Panc1 (cell line): Measurements from ENCODE around the gene RIMKLA.

Experiments used
- POLR2AphosphoS5 ChIP-seq: IDR thresholded peaks from 2 replicates; pipeline ENCODE4 v1.6.1; 2012; ENCODE audit warnings: mild to moderate bottlenecking, low read depth, low read length, moderate library complexity
- TCF7L2 ChIP-seq: IDR thresholded peaks from 2 replicates; pipeline ENCODE4 v1.6.1; 2011; ENCODE audit warnings: mild to moderate bottlenecking, low read depth, low read length, inconsistent platforms
- TF ChIP-seq, protein P1 (sequence below): fragments of 450-650 bp; IDR thresholded peaks from 2 replicates; pipeline ENCODE4 v1.5.1; 2017; ENCODE audit warnings: mild to moderate bottlenecking
- TF ChIP-seq, protein P2 (sequence below), 2 experiments: IDR thresholded peaks; 2 replicates each; pipeline ENCODE4 v1.6.1; 2011 to 2012; ENCODE audit warnings: low read depth in 2 of 2, control low read depth in 1 of 2, low read length in 1 of 2, mild to moderate bottlenecking in 1 of 2, moderate library complexity in 1 of 2; ENCODE audit not compliant: insufficient read depth in 1 of 2

DNA sequence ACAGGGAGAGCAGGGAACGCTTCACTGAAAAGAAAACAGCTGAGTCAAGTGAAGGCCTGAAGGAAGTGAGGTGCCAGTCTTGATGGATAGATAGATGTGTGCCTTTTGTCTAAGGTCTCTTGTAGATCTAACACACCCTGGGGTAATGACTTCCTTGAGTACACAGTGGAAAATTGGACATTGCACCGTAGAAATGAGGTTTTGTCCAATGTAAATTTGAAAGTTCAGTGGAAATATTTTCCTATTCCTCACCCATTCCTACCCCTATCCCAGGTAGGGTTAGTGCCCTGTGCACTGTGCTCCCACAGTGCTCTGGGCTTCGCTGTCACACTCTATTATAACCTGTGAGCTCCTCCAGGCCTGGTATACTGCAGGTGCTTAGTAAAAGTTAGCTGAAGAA, 50.9 kb downstream of the RIMKLA start:
- TF ChIP-seq, protein P1, sequence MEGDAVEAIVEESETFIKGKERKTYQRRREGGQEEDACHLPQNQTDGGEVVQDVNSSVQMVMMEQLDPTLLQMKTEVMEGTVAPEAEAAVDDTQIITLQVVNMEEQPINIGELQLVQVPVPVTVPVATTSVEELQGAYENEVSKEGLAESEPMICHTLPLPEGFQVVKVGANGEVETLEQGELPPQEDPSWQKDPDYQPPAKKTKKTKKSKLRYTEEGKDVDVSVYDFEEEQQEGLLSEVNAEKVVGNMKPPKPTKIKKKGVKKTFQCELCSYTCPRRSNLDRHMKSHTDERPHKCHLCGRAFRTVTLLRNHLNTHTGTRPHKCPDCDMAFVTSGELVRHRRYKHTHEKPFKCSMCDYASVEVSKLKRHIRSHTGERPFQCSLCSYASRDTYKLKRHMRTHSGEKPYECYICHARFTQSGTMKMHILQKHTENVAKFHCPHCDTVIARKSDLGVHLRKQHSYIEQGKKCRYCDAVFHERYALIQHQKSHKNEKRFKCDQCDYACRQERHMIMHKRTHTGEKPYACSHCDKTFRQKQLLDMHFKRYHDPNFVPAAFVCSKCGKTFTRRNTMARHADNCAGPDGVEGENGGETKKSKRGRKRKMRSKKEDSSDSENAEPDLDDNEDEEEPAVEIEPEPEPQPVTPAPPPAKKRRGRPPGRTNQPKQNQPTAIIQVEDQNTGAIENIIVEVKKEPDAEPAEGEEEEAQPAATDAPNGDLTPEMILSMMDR: no peak
- TF ChIP-seq POLR2AphosphoS5: no peak
- TF ChIP-seq TCF7L2: no peak
- TF ChIP-seq, protein P2, sequence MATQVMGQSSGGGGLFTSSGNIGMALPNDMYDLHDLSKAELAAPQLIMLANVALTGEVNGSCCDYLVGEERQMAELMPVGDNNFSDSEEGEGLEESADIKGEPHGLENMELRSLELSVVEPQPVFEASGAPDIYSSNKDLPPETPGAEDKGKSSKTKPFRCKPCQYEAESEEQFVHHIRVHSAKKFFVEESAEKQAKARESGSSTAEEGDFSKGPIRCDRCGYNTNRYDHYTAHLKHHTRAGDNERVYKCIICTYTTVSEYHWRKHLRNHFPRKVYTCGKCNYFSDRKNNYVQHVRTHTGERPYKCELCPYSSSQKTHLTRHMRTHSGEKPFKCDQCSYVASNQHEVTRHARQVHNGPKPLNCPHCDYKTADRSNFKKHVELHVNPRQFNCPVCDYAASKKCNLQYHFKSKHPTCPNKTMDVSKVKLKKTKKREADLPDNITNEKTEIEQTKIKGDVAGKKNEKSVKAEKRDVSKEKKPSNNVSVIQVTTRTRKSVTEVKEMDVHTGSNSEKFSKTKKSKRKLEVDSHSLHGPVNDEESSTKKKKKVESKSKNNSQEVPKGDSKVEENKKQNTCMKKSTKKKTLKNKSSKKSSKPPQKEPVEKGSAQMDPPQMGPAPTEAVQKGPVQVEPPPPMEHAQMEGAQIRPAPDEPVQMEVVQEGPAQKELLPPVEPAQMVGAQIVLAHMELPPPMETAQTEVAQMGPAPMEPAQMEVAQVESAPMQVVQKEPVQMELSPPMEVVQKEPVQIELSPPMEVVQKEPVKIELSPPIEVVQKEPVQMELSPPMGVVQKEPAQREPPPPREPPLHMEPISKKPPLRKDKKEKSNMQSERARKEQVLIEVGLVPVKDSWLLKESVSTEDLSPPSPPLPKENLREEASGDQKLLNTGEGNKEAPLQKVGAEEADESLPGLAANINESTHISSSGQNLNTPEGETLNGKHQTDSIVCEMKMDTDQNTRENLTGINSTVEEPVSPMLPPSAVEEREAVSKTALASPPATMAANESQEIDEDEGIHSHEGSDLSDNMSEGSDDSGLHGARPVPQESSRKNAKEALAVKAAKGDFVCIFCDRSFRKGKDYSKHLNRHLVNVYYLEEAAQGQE (IDR thresholded peaks at IDR 0.05; ENCODE audit: insufficient read depth in 1 of 2, low read depth in 2 of 2, low read length in 1 of 2): no peak
